Peyer's patch (tissue), 4 donors: ENCODE measurements around the gene PPARGC1A.

ENCODE experiments used
- POLR2A ChIP-seq, 2 donors: fragments of 450-650 bp; IDR thresholded peaks; one replicate each; pipeline ENCODE4 v1.5.1; 2017; ENCODE audit warnings: antibody characterized with exemption in 2 of 2, mild to moderate bottlenecking in 2 of 2, moderate library complexity in 2 of 2
- TF ChIP-seq, protein P1 (sequence below), 6 experiments: fragments of 450-650 bp in 4 of 6; fragments of 200-600 bp in 2 of 6; sonication (generic) in 1 of 6; IDR thresholded peaks; one replicate each; pipeline ENCODE4 v1.5.1; 2017 to 2019; ENCODE audit warnings: antibody characterized with exemption in 6 of 6, mild to moderate bottlenecking in 3 of 6, moderate library complexity in 1 of 6

DNA sequence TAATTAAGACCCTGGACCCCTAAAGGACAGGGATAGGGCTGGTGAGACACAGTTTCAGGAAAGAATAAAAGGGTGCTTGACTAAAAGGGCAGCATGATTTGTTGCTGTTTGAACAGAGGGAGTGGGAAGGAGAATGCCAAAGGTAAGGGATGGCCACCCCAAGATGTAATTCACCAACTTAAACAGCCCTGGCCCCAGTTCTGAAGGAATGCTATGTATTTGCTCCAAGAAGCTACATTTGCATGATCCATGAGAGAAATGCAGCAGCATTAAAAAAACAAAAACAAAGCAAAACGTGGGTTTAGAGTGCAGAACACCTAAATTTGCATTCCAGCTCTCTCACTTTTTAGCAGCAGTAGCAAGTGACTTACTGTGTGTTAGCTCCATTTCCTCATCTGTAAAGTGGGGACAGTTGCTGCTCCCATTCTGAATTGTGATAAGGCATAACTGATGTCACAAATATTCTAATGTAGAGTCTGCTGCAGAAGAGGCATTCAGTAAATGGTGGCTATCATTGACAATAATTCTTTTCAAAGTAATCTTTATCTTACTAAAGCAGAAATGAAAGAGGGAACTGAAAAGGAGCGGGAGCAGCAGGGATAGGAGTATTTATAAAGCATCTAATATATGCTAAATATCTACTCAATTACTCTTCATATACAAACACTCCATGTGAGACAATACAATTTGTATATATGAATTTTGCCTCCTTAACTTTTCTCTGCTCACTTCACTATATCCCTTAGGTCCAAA, 115.8 kb downstream of the PPARGC1A start:
- TF ChIP-seq, protein P1, sequence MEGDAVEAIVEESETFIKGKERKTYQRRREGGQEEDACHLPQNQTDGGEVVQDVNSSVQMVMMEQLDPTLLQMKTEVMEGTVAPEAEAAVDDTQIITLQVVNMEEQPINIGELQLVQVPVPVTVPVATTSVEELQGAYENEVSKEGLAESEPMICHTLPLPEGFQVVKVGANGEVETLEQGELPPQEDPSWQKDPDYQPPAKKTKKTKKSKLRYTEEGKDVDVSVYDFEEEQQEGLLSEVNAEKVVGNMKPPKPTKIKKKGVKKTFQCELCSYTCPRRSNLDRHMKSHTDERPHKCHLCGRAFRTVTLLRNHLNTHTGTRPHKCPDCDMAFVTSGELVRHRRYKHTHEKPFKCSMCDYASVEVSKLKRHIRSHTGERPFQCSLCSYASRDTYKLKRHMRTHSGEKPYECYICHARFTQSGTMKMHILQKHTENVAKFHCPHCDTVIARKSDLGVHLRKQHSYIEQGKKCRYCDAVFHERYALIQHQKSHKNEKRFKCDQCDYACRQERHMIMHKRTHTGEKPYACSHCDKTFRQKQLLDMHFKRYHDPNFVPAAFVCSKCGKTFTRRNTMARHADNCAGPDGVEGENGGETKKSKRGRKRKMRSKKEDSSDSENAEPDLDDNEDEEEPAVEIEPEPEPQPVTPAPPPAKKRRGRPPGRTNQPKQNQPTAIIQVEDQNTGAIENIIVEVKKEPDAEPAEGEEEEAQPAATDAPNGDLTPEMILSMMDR (IDR thresholded peaks at IDR 0.05) = no peak
- no peak for TF ChIP-seq POLR2A (IDR thresholded peaks at IDR 0.05)
